B cell (primary cell): ENCODE measurements around the gene ASTL. TPM values are rescaled to one million over a fixed set of nuclear protein-coding genes. Genes with fewer than 3 reads are reported as not detected.

Experiments used
- ATAC-seq: fragments of 200-7000 bp; cut with Tn5 transposase; one replicate; pipeline ENCODE4 v1.10.0; 2021; ENCODE audit warnings: low read depth, mild to moderate bottlenecking, moderate number of reproducible peaks, moderate library complexity
- CTCF ChIA-PET: fragments of 350-600 bp; sonication (Branson Sonifier 250); formaldehyde crosslinking; loops from one replicate; lab custom pipeline; 2021; ENCODE audit warnings: antibody characterized with exemption, inconsistent platforms; lab: Charles Lee
- POLR2A ChIA-PET: fragments of 350-600 bp; sonication (Branson Sonifier 250); formaldehyde crosslinking; loops from one replicate; lab custom pipeline; 2021; ENCODE audit warnings: antibody characterized with exemption; lab: Charles Lee
- DNase-seq: peaks from one replicate; pipeline ENCODE4 v3.0.0; 2013
- H2AFZ ChIP-seq: 2 replicates; pipeline ENCODE4 v1.6.1; 2012; ENCODE audit warnings: mild to moderate bottlenecking, low read depth, low read length; ENCODE audit not compliant: insufficient read depth, poor library complexity, severe bottlenecking
- H3K27ac ChIP-seq, 2 donors: 1 replicate in 1 of 2; 2 replicates in 1 of 2; pipeline ENCODE4 v1.5.1; 2012 to 2013; ENCODE audit warnings: low read length in 2 of 2, mild to moderate bottlenecking in 2 of 2, moderate library complexity in 1 of 2
- H3K27me3 ChIP-seq, 4 experiments: fragments of 200-600 bp in 1 of 4; sonication (generic) in 1 of 4; replicated peaks in 1 of 4; 1 replicate in 2 of 4; 2 replicates in 2 of 4; pipeline versions ENCODE4 v1.6.1 to v1.7.0; 2013 to 2016; ENCODE audit warnings: low read length in 3 of 4, mild to moderate bottlenecking in 2 of 4, mixed read lengths in 1 of 4, moderate library complexity in 1 of 4; ENCODE audit not compliant: insufficient read depth in 4 of 4, control insufficient read depth in 3 of 4; ENCODE audit errors: control extremely low read depth in 1 of 4
- H3K36me3 ChIP-seq, 2 experiments: replicated peaks in 1 of 2; 1 replicate in 1 of 2; 2 replicates in 1 of 2; pipeline versions ENCODE4 v1.6.1 to v1.7.1; 2013; ENCODE audit warnings: low read length in 1 of 2; ENCODE audit not compliant: insufficient read depth in 2 of 2, control insufficient read depth in 1 of 2; ENCODE audit errors: control extremely low read depth in 1 of 2, extremely low read depth in 1 of 2
- H3K4me1 ChIP-seq, 2 donors: fragments of 200-600 bp in 1 of 2; sonication (generic) in 1 of 2; 1 replicate in 1 of 2; 2 replicates in 1 of 2; pipeline versions ENCODE4 v1.5.1 to v1.6.1; 2013 to 2017; ENCODE audit warnings: low read length in 2 of 2; ENCODE audit not compliant: control insufficient read depth in 2 of 2, insufficient read depth in 2 of 2
- H3K4me2 ChIP-seq: replicated peaks from 2 replicates; pipeline ENCODE3; 2012; ENCODE audit warnings: mild to moderate bottlenecking, low read depth, low read length; ENCODE audit not compliant: poor library complexity, severe bottlenecking
- H3K4me3 ChIP-seq, 5 experiments: fragments of 200-600 bp in 1 of 5; sonication (generic) in 1 of 5; 1 replicate in 3 of 5; 2 replicates in 2 of 5; pipeline versions ENCODE4 v1.5.1 to v1.7.0; 2011 to 2016; ENCODE audit warnings: low read length in 4 of 5, mild to moderate bottlenecking in 4 of 5, low read depth in 2 of 5, control low read depth in 1 of 5, moderate library complexity in 1 of 5; ENCODE audit not compliant: insufficient read depth in 1 of 5; ENCODE audit errors: control extremely low read depth in 1 of 5, extremely low read depth in 1 of 5
- H3K79me2 ChIP-seq: fragments of 200-600 bp; sonication (generic); one replicate; pipeline ENCODE4 v1.6.0; 2016; ENCODE audit warnings: low read length; ENCODE audit not compliant: control insufficient read depth, insufficient read depth
- H3K9ac ChIP-seq: fragments of 200-600 bp; sonication (generic); 2 replicates; pipeline ENCODE4 v1.6.1; 2017; ENCODE audit warnings: mild to moderate bottlenecking, low read length, moderate library complexity
- H3K9me3 ChIP-seq, 3 donors: one replicate each; pipeline versions ENCODE4 v1.6.1 to v1.7.1; 2013; ENCODE audit warnings: low read length in 2 of 3; ENCODE audit not compliant: control insufficient read depth in 2 of 3, insufficient read depth in 1 of 3; ENCODE audit errors: control extremely low read depth in 1 of 3
- H4K20me1 ChIP-seq: 2 replicates; pipeline ENCODE4 v1.6.0; 2012; ENCODE audit warnings: mild to moderate bottlenecking, low read length; ENCODE audit not compliant: insufficient read depth, control insufficient read depth, poor library complexity, severe bottlenecking
- H3K27ac Mint-ChIP-seq: one replicate; pipeline ENCODE4 v1.8.0; 2021; ENCODE audit warnings: mixed read lengths
- H3K27me3 Mint-ChIP-seq: one replicate; pipeline ENCODE4 v1.8.0; 2021; ENCODE audit warnings: mixed read lengths
- H3K4me1 Mint-ChIP-seq: one replicate; pipeline ENCODE4 v1.8.0; 2021; ENCODE audit warnings: mixed read lengths
- H3K4me3 Mint-ChIP-seq: one replicate; pipeline ENCODE4 v1.8.0; 2021; ENCODE audit warnings: mixed read lengths
- H3K9me3 Mint-ChIP-seq: one replicate; pipeline ENCODE4 v1.8.0; 2022; ENCODE audit warnings: mixed read lengths; ENCODE audit not compliant: insufficient read depth
- CTCF ChIP-seq: fragments of 200-600 bp; IDR thresholded peaks from one replicate; pipeline ENCODE4 v1.8.0; 2022; ENCODE audit warnings: antibody characterized with exemption, mild to moderate bottlenecking
- EZH2 ChIP-seq: IDR thresholded peaks from 2 replicates; pipeline ENCODE4 v1.6.1; 2012; ENCODE audit warnings: borderline replicate concordance, low read depth, mild to moderate bottlenecking, moderate library complexity, low read length; ENCODE audit not compliant: insufficient read depth, poor library complexity, severe bottlenecking
- WGBS: methylation state at CpG from one replicate; pipeline ENCODE4 v1.1.5; 2013; ENCODE audit warnings: missing lambda C conversion rate; ENCODE audit not compliant: insufficient coverage; 5-methylcytosine and 5-hydroxymethylcytosine counted together
- intact Hi-C: fragments of 100-400 bp; cut with micrococcal nuclease; formaldehyde crosslinking; loops from one replicate; pipeline ENCODE4 v1.10.0; 2022
- polyA plus RNA-seq: library from polyadenylated mRNA; depleted of rRNA; stranded (reverse); fragments of >200 nt; gene quantifications from 2 replicates; pipeline ENCODE4 v1.2.3, GENCODE V29; 2012
- total RNA-seq, 2 donors: library from RNA; stranded (reverse); fragments of 120-200 nt in 1 of 2; gene quantifications; 1 replicate in 1 of 2; 2 replicates in 1 of 2; pipeline versions ENCODE4 v1.2.3 to v1.2.4, GENCODE V29; 2013 to 2022

Gene ASTL
- total and polyA plus RNA-seq, 2 donors (not counting 1 experiment from before 2014, with no cell fraction given) = 0.15 to 0.59 TPM

- peak overlapping the region; percentile 64 for H3K9ac ChIP-seq
- H3K4me1 ChIP-seq = peaks cover 18 to 22% of the 10 kb centered on the region in 2 donors
- ATAC-seq (peak; percentile 79), DNase-seq (peak; percentile 82)
- peak overlapping the region; percentile 94 for H3K4me2 ChIP-seq
- H3K36me3 ChIP-seq = no peaks in the 10 kb centered on the region
- Mint-ChIP-seq H3K4me1 (peaks cover 26% of the 10 kb centered on the region), H3K4me3 (peak overlapping the region; percentile 79), H3K9me3 (no peaks in the 10 kb centered on the region), H3K27me3 (peaks cover 34% of the 10 kb centered on the region), H3K27ac (no peak overlapping the region)
- H3K4me3 ChIP-seq = peak overlapping the region in 4 of 5 experiments; percentile 19 to 61 (median 52)
- ChIA-PET POLR2A (interaction anchor here (0.5 to 1.3 kb wide), 4 partner anchors 27 to 153 kb away, joined by 3 to 5 read pairs (median 3); partner anchors contain the start of gene DUSP2), CTCF (interaction anchor here (0.5 to 3.2 kb wide), 16 partner anchors 10 to 379 kb away, joined by 3 to 32 read pairs (median 4); partner anchors contain the start of gene ASTL)
- no peak overlapping the region for H3K27ac ChIP-seq
- no peaks in the 10 kb centered on the region for H3K79me2 ChIP-seq
- no peaks in the 10 kb centered on the region for H4K20me1 ChIP-seq
- TF ChIP-seq CTCF (peak; percentile 92), EZH2 (no peak)
- WGBS = under 1% methylated on average over 58 of the region's 62 CpGs
- peaks cover 0 to 8% (median 0%) of the 10 kb centered on the region in 3 donors for H3K9me3 ChIP-seq
- peaks cover 0 to 50% (median 10%) of the 10 kb centered on the region in 4 experiments for H3K27me3 ChIP-seq
- peak overlapping the region; percentile 86 for H2AFZ ChIP-seq
- intact Hi-C loops = loop anchor here (1.0 kb wide), 1 partner anchor 124 kb away; no protein-coding TSS in a partner anchor
Measured at GRCh38 chr2:96116879-96117533, 21.3 kb downstream of the ASTL start.

GRCh38 chr2:96116424-96116878 is 21.9 kb downstream of the ASTL start, which contains the start of gene ADRA2B:
Gene ADRA2B (minus strand): TSS chr2:96116571. CDS start chr2:96116149, 422 bp downstream.
- Mint-ChIP-seq H3K27ac (peak within 1 kb of the TSS; percentile 65), H3K9me3 (no peaks in the 10 kb centered on the region), H3K27me3 (peaks cover 33% of the 10 kb centered on the region), H3K4me3 (peak within 1 kb of the TSS; percentile 82), H3K4me1 (peaks cover 26% of the 10 kb centered on the region)
- Histone ChIP-seq H4K20me1 (no peaks in the 10 kb centered on the region), H3K36me3 (no peaks in the 10 kb centered on the region), H3K9ac (peak within 1 kb of the TSS; percentile 64), H3K4me2 (peak within 1 kb of the TSS; percentile 94), H3K79me2 (no peaks in the 10 kb centered on the region), H3K9me3 (peaks cover 0 to 8% (median 0%) of the 10 kb centered on the region in 3 donors), H2AFZ (peak within 1 kb of the TSS; percentile 86), H3K4me3 (peak within 1 kb of the TSS in 4 of 5 experiments; percentile 26 to 61 (median 52)), H3K4me1 (peaks cover 18 to 22% of the 10 kb centered on the region in 2 donors), H3K27ac (no peak within 1 kb of the TSS), H3K27me3 (peaks cover 0 to 45% (median 8%) of the 10 kb centered on the region in 4 experiments)
- DNase-seq = peak; percentile 85
- ChIA-PET POLR2A (interaction anchor here (0.5 to 1.3 kb wide), 4 partner anchors 27 to 152 kb away, joined by 3 to 5 read pairs (median 3); partner anchors contain the start of gene DUSP2), CTCF (interaction anchor here (0.7 to 3.2 kb wide), 13 partner anchors 9 to 380 kb away, joined by 3 to 32 read pairs (median 5); partner anchors contain the start of gene ASTL)
- peak; percentile 70 for ATAC-seq
- intact Hi-C loops = no loop called here
- no peak for TF ChIP-seq EZH2
- TF ChIP-seq CTCF = no peak
- 2% methylated on average over 64 of the region's 64 CpGs for WGBS
